ENCODE data around the gene HSPBAP1. TPM values are rescaled to one million over a fixed set of nuclear protein-coding genes. Genes with fewer than 3 reads are reported as not detected.

The HSPBAP1 gene
- total RNA-seq, 1 donor from 2014 or later = 9.9 TPM

DNA sequence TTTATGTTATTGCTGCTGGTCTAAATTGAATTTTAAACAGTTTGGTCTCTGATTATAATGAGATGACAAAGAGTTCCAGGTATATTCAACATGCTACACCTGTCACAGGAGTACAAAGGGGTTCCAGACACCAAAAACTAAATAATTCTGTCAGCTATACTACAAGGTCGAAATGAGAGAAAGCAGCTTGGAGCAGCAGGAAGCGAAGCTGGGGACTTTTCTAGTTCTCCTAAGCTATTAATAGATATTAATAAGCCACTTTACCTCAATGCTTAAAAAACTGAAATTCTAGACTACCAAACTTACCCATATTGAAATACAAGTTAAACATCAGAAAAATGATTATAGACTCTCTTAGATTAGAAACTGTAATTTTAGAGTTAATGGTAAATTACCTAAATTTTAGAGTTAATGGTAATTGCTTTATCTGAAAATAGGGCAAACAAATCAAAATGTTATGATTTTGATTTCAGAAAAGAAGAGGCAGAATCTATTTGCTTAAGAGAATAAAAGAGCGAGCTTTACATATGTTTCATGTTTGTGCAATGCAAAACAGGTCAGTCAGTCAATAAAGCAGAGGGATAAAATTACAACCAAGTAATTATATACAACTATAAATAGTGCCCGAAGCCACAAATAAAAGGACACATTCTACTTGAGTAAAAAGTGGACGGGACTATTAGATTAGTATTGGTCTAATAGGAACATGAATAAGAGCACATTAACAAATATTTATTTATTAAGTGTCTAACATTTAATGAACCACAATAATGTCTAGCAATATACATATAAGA lies 16.8 kb downstream of the HSPBAP1 start:
- Mint-ChIP-seq H3K4me3 (ENCODE audit: unreplicated experiment) (no peak overlapping the region), H3K27me3 (ENCODE audit: unreplicated experiment) (no peaks in the 10 kb centered on the region), H3K4me1 (ENCODE audit: unreplicated experiment) (no peaks in the 10 kb centered on the region), H3K27ac (ENCODE audit: unreplicated experiment) (no peak overlapping the region), H3K9me3 (ENCODE audit: unreplicated experiment) (no peaks in the 10 kb centered on the region), H3K36me3 (ENCODE audit: unreplicated experiment) (peaks cover 7% of the 10 kb centered on the region)
- TF ChIP-seq, protein P1, sequence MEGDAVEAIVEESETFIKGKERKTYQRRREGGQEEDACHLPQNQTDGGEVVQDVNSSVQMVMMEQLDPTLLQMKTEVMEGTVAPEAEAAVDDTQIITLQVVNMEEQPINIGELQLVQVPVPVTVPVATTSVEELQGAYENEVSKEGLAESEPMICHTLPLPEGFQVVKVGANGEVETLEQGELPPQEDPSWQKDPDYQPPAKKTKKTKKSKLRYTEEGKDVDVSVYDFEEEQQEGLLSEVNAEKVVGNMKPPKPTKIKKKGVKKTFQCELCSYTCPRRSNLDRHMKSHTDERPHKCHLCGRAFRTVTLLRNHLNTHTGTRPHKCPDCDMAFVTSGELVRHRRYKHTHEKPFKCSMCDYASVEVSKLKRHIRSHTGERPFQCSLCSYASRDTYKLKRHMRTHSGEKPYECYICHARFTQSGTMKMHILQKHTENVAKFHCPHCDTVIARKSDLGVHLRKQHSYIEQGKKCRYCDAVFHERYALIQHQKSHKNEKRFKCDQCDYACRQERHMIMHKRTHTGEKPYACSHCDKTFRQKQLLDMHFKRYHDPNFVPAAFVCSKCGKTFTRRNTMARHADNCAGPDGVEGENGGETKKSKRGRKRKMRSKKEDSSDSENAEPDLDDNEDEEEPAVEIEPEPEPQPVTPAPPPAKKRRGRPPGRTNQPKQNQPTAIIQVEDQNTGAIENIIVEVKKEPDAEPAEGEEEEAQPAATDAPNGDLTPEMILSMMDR (IDR thresholded peaks at IDR 0.05) = no peak
- no peak for DNase-seq (ENCODE audit: extremely low spot score, unreplicated experiment)

DNA sequence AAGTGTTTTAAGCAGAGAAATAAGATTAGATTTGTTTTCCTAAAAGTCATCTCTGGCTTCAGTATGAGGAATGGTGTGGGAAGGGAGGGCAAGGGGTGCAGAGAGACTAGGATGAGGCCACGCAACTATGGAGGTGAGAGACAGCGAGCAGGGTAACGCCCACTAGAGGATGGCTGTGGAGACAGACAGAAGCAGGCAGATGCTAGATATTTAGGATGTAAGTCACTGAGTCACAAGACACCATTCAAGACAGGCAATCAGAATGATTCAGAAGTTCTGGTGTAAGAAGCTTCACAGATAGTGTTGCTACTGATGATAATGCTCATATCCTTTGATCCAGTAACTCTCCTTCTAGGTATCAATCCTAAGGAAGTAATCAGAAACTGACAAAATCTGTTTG lies 19.1 kb downstream of the HSPBAP1 start:
- Mint-ChIP-seq H3K9me3 (ENCODE audit: unreplicated experiment) (no peaks in the 10 kb centered on the region), H3K4me1 (ENCODE audit: unreplicated experiment) (no peaks in the 10 kb centered on the region), H3K27me3 (ENCODE audit: unreplicated experiment) (no peaks in the 10 kb centered on the region), H3K4me3 (ENCODE audit: unreplicated experiment) (no peak overlapping the region), H3K36me3 (ENCODE audit: unreplicated experiment) (peaks cover 11% of the 10 kb centered on the region), H3K27ac (ENCODE audit: unreplicated experiment) (no peak overlapping the region)
- TF ChIP-seq, protein P1 (IDR thresholded peaks at IDR 0.05) = no peak
- no peak for DNase-seq (ENCODE audit: extremely low spot score, unreplicated experiment)

DNA sequence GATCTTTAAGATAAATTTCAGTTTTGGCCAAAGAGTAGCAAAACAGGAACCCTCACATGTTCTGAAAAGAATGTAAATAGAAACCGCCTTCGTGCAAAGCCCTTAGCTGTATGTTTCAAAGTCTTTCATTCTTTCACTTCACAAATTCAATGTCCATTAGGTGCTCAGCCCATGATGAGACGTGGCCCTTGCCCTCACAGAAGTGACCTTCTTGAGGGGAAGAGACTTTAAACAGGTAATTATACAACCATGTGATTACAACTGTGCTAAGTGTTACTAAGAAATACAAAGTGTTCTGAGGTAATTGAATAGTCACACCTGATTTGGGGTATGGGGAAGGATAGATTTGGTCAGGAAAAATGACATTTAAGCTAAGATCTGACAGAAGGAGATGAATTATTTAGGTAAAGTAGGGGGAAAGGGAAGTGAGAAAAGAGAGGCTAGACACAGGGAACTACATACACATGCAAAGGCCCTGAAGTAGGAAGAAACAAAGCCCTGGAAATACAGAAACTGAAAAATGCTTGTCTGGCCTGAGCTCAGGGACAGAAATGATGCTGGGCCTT lies 19.6 kb downstream of the HSPBAP1 start:
- H3K27me3 Mint-ChIP-seq (ENCODE audit: unreplicated experiment) = no peaks in the 10 kb centered on the region
- H3K4me3 Mint-ChIP-seq (ENCODE audit: unreplicated experiment) = no peak overlapping the region
- TF ChIP-seq, protein P1 (IDR thresholded peaks at IDR 0.05) = no peak
- DNase-seq (ENCODE audit: extremely low spot score, unreplicated experiment) = no peak
- no peak overlapping the region for H3K27ac Mint-ChIP-seq (ENCODE audit: unreplicated experiment)
- no peaks in the 10 kb centered on the region for H3K4me1 Mint-ChIP-seq (ENCODE audit: unreplicated experiment)
- peaks cover 11% of the 10 kb centered on the region for H3K36me3 Mint-ChIP-seq (ENCODE audit: unreplicated experiment)
- H3K9me3 Mint-ChIP-seq (ENCODE audit: unreplicated experiment) = no peaks in the 10 kb centered on the region

- Mint-ChIP-seq H3K36me3 (ENCODE audit: unreplicated experiment) (peaks cover 18% of the 10 kb centered on the region), H3K27ac (ENCODE audit: unreplicated experiment) (no peak overlapping the region), H3K4me1 (ENCODE audit: unreplicated experiment) (peaks cover 3% of the 10 kb centered on the region), H3K9me3 (ENCODE audit: unreplicated experiment) (no peaks in the 10 kb centered on the region), H3K4me3 (ENCODE audit: unreplicated experiment) (no peak overlapping the region), H3K27me3 (ENCODE audit: unreplicated experiment) (no peaks in the 10 kb centered on the region)
- TF ChIP-seq, protein P1 (IDR thresholded peaks at IDR 0.05) = no peak
- no peak for DNase-seq (ENCODE audit: extremely low spot score, unreplicated experiment)
Observed at GRCh38 chr3:122772827-122773226, 20.8 kb downstream of the HSPBAP1 start.

DNA sequence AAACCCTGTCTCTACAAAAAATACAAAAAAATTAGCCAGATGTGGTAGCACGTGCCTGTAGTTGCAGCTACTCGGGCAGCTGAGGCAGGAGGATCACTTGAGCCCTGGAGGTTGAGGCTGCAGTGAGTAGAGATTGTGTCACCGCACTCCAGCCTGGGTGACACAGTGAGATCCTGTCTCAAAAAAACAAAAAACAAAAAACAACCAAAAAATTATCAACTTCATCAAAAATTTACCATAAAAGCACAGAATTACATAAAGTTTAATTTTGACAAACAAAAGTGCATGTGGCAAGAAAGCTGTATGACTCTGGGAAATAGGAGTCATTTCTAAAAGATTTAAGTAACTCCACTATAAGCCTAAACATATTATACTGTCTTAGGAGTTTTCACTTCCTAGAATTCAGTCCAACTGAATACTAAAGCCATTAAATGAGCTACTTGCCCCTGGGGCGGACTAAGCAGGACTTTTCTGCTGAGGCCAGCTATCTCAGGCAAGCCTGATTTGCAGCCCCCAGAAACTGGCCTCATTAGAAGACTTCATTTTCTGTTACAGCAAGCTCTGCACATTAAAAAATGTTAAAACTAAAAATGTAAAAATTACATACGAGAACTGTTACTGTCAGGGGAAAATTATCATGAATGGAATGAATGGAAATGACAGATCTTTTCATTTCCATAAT lies 23.0 kb downstream of the HSPBAP1 start:
- TF ChIP-seq, protein P1 (IDR thresholded peaks at IDR 0.05) = no peak
- no peaks in the 10 kb centered on the region for H3K9me3 Mint-ChIP-seq (ENCODE audit: unreplicated experiment)
- H3K36me3 Mint-ChIP-seq (ENCODE audit: unreplicated experiment) = peaks cover 25% of the 10 kb centered on the region
- DNase-seq (ENCODE audit: extremely low spot score, unreplicated experiment) = no peak
- H3K27ac Mint-ChIP-seq (ENCODE audit: unreplicated experiment) = no peak overlapping the region
- no peak overlapping the region for H3K4me3 Mint-ChIP-seq (ENCODE audit: unreplicated experiment)
- no peaks in the 10 kb centered on the region for H3K27me3 Mint-ChIP-seq (ENCODE audit: unreplicated experiment)
- H3K4me1 Mint-ChIP-seq (ENCODE audit: unreplicated experiment) = peaks cover 6% of the 10 kb centered on the region

All from osteocyte (in vitro differentiated cells).